Ishikawa (cell line): ENCODE results near the gene EML4.

Source experiments
- CEBPB ChIP-seq: IDR thresholded peaks from 2 replicates; pipeline ENCODE4 v1.6.1; 2012
- CREB1 ChIP-seq: IDR thresholded peaks from 2 replicates; pipeline ENCODE4 v1.6.1; 2012; ENCODE audit warnings: low read depth
- EGR1 ChIP-seq: IDR thresholded peaks from 2 replicates; pipeline ENCODE4 v1.6.1; 2012
- EP300 ChIP-seq: IDR thresholded peaks from 2 replicates; pipeline ENCODE4 v1.6.1; 2012; ENCODE audit warnings: borderline replicate concordance
- FOXM1 ChIP-seq: IDR thresholded peaks from 2 replicates; pipeline ENCODE4 v1.6.1; 2012; ENCODE audit warnings: low read depth, borderline replicate concordance
- MAX ChIP-seq: IDR thresholded peaks from 2 replicates; pipeline ENCODE4 v1.6.1; 2012
- NFIC ChIP-seq: IDR thresholded peaks from 2 replicates; pipeline ENCODE4 v1.6.1; 2012
- RAD21 ChIP-seq: IDR thresholded peaks from 2 replicates; pipeline ENCODE4 v1.6.1; 2012; ENCODE audit warnings: low read depth
- TAF1 ChIP-seq: IDR thresholded peaks from 2 replicates; pipeline ENCODE4 v1.6.1; 2012; ENCODE audit warnings: low read depth, mild to moderate bottlenecking
- TCF12 ChIP-seq: IDR thresholded peaks from 2 replicates; pipeline ENCODE4 v1.6.1; 2012; ENCODE audit warnings: low read depth
- TEAD4 ChIP-seq: IDR thresholded peaks from 2 replicates; pipeline ENCODE4 v1.6.1; 2012
- USF1 ChIP-seq: IDR thresholded peaks from 2 replicates; pipeline ENCODE4 v1.6.1; 2012
- YY1 ChIP-seq: IDR thresholded peaks from 2 replicates; pipeline ENCODE4 v1.6.1; 2012; ENCODE audit warnings: low read depth
- ZBTB7A ChIP-seq: IDR thresholded peaks from 2 replicates; pipeline ENCODE4 v1.6.1; 2012; ENCODE audit warnings: low read depth
- TF ChIP-seq, protein P1 (sequence below): IDR thresholded peaks from 2 replicates; pipeline ENCODE4 v1.6.1; 2012; ENCODE audit warnings: low read depth, mild to moderate bottlenecking

The EML4 gene

DNA sequence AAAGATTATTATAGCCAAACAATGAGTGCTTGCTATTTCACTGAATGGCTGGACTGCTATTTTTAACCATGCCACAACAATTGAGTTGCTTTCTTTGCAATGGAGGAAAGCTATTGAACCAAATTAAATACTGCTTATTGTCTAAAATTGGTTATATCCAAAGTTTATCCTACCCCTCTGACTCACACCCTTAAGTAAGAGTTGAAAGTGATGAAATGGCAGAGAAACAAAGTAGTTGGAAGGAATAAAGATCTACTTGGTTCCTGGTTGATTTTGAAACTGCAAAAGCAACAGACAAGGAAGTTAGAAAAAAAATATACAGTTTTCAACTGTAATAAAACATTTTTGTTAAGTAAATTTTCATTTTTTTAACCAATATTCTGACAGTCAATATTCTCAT is 47.5 kb downstream of the EML4 start:
- TF ChIP-seq ZBTB7A (no peak), MAX (no peak), TAF1 (no peak), TCF12 (no peak), CREB1 (no peak), NFIC (no peak), EP300 (no peak), RAD21 (no peak), FOXM1 (no peak), CEBPB (no peak), EGR1 (no peak), USF1 (no peak)
- TF ChIP-seq, protein P1, sequence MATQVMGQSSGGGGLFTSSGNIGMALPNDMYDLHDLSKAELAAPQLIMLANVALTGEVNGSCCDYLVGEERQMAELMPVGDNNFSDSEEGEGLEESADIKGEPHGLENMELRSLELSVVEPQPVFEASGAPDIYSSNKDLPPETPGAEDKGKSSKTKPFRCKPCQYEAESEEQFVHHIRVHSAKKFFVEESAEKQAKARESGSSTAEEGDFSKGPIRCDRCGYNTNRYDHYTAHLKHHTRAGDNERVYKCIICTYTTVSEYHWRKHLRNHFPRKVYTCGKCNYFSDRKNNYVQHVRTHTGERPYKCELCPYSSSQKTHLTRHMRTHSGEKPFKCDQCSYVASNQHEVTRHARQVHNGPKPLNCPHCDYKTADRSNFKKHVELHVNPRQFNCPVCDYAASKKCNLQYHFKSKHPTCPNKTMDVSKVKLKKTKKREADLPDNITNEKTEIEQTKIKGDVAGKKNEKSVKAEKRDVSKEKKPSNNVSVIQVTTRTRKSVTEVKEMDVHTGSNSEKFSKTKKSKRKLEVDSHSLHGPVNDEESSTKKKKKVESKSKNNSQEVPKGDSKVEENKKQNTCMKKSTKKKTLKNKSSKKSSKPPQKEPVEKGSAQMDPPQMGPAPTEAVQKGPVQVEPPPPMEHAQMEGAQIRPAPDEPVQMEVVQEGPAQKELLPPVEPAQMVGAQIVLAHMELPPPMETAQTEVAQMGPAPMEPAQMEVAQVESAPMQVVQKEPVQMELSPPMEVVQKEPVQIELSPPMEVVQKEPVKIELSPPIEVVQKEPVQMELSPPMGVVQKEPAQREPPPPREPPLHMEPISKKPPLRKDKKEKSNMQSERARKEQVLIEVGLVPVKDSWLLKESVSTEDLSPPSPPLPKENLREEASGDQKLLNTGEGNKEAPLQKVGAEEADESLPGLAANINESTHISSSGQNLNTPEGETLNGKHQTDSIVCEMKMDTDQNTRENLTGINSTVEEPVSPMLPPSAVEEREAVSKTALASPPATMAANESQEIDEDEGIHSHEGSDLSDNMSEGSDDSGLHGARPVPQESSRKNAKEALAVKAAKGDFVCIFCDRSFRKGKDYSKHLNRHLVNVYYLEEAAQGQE: no peak

- no peak for TF ChIP-seq EP300
- TF ChIP-seq TEAD4: no peak
- TF ChIP-seq TAF1: no peak
- no peak for TF ChIP-seq MAX
- no peak for TF ChIP-seq EGR1
- TF ChIP-seq USF1: no peak
- TF ChIP-seq FOXM1: no peak
- TF ChIP-seq RAD21: no peak
- TF ChIP-seq TCF12: no peak
- no peak for TF ChIP-seq YY1
- TF ChIP-seq NFIC: no peak
- no peak for TF ChIP-seq ZBTB7A
- TF ChIP-seq, protein P1: no peak
Observed at GRCh38 chr2:42217307-42217706, 48.2 kb downstream of the EML4 start.

GRCh38 chr2:42217914-42218313 is 48.8 kb downstream of the EML4 start:
- no peak for TF ChIP-seq RAD21
- TF ChIP-seq EP300: no peak
- TF ChIP-seq NFIC: no peak
- TF ChIP-seq TAF1: no peak
- TF ChIP-seq USF1: no peak
- no peak for TF ChIP-seq ZBTB7A
- no peak for TF ChIP-seq TEAD4
- TF ChIP-seq CEBPB: no peak
- TF ChIP-seq YY1: no peak
- no peak for TF ChIP-seq TCF12
- TF ChIP-seq, protein P1: no peak
- TF ChIP-seq CREB1: no peak
- no peak for TF ChIP-seq FOXM1
- no peak for TF ChIP-seq MAX
- no peak for TF ChIP-seq EGR1

GRCh38 chr2:42218712-42219111 is 49.6 kb downstream of the EML4 start:
- TF ChIP-seq YY1: no peak
- TF ChIP-seq, protein P1: no peak
- no peak for TF ChIP-seq NFIC
- no peak for TF ChIP-seq MAX
- TF ChIP-seq ZBTB7A: no peak
- no peak for TF ChIP-seq FOXM1
